HEK293T (cell line): Measurements from ENCODE around the gene THRB.

Experiments
- CTCF ChIA-PET: fragments of 350-600 bp; formaldehyde crosslinking; extraction: SDS; loops from one replicate; lab custom pipeline; 2021; ENCODE audit warnings: antibody characterized with exemption, inconsistent platforms; lab: Yijun Ruan, JAX
- POLR2A ChIA-PET: fragments of 350-600 bp; formaldehyde crosslinking; extraction: SDS; loops from one replicate; lab custom pipeline; 2020; ENCODE audit warnings: antibody characterized with exemption, inconsistent platforms; lab: Yijun Ruan, JAX
- DNase-seq: peaks from one replicate; pipeline ENCODE4 v3.0.0; 2012; ENCODE audit warnings: mixed read lengths; ENCODE audit errors: extremely low spot score
- ARNT ChIP-seq: fragments of 450-650 bp; IDR thresholded peaks from 2 replicates; pipeline ENCODE4 v1.6.1; 2017; ENCODE audit warnings: mild to moderate bottlenecking
- BHLHE40 ChIP-seq: fragments of 450-650 bp; IDR thresholded peaks from 2 replicates; pipeline ENCODE4 v1.6.1; 2016; ENCODE audit warnings: mild to moderate bottlenecking, moderate library complexity, borderline replicate concordance
- CTBP1 ChIP-seq: fragments of 450-650 bp; IDR thresholded peaks from 2 replicates; pipeline ENCODE4 v1.6.1; 2016; ENCODE audit warnings: borderline replicate concordance
- ELF4 ChIP-seq: fragments of 450-650 bp; IDR thresholded peaks from 2 replicates; pipeline ENCODE4 v1.6.1; 2017; ENCODE audit warnings: antibody characterized with exemption
- FOXA1 ChIP-seq: fragments of 450-650 bp; IDR thresholded peaks from 2 replicates; pipeline ENCODE4 v1.6.1; 2016; ENCODE audit warnings: mild to moderate bottlenecking
- FOXK2 ChIP-seq: fragments of 450-650 bp; IDR thresholded peaks from 2 replicates; pipeline ENCODE4 v1.6.1; 2016; ENCODE audit warnings: mild to moderate bottlenecking
- FOXM1 ChIP-seq: fragments of 450-650 bp; IDR thresholded peaks from 2 replicates; pipeline ENCODE4 v1.6.1; 2017; ENCODE audit warnings: mild to moderate bottlenecking, borderline replicate concordance
- HDGF ChIP-seq: fragments of 450-650 bp; IDR thresholded peaks from 2 replicates; pipeline ENCODE4 v1.6.1; 2017; ENCODE audit warnings: antibody characterized with exemption, borderline replicate concordance
- L3MBTL2 ChIP-seq: fragments of 450-650 bp; conservative IDR thresholded peaks from 2 replicates; pipeline ENCODE4 v1.6.1; 2016; ENCODE audit warnings: mild to moderate bottlenecking
- LEF1 ChIP-seq: fragments of 450-650 bp; IDR thresholded peaks from 2 replicates; pipeline ENCODE4 v1.6.1; 2017; ENCODE audit warnings: mild to moderate bottlenecking, borderline replicate concordance
- NFRKB ChIP-seq: fragments of 450-650 bp; IDR thresholded peaks from 2 replicates; pipeline ENCODE4 v1.6.1; 2016; ENCODE audit warnings: mild to moderate bottlenecking, moderate library complexity
- SP1 ChIP-seq: fragments of 450-650 bp; IDR thresholded peaks from 2 replicates; pipeline ENCODE4 v1.6.1; 2017
- SUZ12 ChIP-seq: fragments of 450-650 bp; IDR thresholded peaks from 2 replicates; pipeline ENCODE4 v1.6.1; 2016; ENCODE audit warnings: mild to moderate bottlenecking
- TARDBP ChIP-seq: fragments of 450-650 bp; IDR thresholded peaks from 2 replicates; pipeline ENCODE4 v1.6.1; 2016
- ZNF384 ChIP-seq: fragments of 450-650 bp; IDR thresholded peaks from 2 replicates; pipeline ENCODE4 v1.6.1; 2016
- TF ChIP-seq, protein P1 (sequence below): fragments of 450-650 bp; IDR thresholded peaks from 2 replicates; pipeline ENCODE4 v1.6.1; 2016

Gene THRB

DNA sequence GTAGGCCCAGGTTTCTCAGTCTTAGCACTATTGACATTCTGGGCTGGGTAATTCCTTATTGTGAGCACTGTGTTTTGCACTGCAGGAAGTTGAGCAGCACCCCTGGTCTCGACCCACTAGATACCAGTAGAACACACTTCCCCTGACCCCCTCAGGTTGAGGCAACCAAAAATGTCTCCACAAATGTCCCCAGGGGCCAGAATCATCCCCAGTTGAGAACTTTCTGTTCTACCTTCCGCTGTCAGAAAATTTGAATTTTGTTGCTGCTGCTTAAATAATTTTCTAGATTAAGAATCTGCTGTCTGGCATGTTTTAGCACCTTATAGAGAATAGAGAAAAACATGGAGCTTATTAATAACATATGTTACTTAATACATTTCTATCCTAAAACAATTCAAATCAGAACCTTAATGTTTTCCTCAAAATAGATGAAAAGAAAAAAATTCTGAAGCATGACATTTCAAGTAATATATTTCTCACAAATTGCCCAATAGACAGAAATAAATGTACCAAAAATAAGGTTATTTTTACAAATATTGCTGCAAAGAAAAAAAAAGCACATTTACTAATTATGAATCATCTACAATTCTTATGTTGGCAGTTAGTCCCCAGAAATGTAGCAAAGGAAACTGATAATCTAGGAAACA, 13.2 kb upstream of the THRB start:
- TF ChIP-seq BHLHE40 (no peak), NFRKB (no peak), FOXA1 (no peak), LEF1 (no peak), L3MBTL2 (no peak), ZNF384 (no peak), FOXM1 (no peak), ARNT (no peak), CTBP1 (no peak), HDGF (no peak), TARDBP (no peak), ELF4 (no peak), FOXK2 (no peak), SP1 (no peak), SUZ12 (no peak)
- TF ChIP-seq, protein P1, sequence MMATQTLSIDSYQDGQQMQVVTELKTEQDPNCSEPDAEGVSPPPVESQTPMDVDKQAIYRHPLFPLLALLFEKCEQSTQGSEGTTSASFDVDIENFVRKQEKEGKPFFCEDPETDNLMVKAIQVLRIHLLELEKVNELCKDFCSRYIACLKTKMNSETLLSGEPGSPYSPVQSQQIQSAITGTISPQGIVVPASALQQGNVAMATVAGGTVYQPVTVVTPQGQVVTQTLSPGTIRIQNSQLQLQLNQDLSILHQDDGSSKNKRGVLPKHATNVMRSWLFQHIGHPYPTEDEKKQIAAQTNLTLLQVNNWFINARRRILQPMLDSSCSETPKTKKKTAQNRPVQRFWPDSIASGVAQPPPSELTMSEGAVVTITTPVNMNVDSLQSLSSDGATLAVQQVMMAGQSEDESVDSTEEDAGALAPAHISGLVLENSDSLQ: no peak
- POLR2A ChIA-PET: no interaction called here
- no peak for DNase-seq
- CTCF ChIA-PET: no interaction called here

DNA sequence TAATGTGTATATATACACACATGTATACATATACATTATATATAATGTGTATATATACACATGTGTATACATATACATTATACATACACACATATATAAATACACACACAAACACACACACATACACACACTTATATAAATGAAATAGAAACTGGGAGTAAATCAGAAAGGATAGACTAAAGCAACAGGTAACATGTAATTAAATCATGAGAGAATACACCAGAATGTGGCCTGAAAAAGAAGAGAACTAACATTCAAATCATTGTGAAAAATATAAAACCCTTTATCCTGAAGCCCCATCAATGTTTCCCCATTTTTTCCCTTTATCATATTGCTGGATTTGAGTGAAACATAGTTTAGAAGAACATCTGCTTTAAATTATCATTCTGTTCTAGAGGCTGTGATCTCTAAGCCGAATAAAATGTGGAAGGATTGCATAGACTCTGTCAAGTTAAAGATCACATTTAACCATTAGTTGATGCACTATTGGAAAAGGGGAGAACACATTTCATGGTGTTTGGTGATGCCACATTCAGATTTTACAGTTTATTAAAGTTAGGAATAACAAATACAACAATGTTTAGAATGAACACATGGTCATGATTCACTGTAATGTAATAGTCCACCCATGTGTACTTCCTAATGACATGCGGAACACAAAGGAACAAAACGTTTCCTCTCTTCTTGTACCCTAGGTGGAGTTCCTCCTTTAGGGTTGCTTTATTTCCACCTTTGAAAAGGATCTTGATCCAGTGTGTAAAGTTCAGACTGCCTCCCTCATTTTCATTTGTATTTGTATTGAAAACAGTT, 12.5 kb upstream of the THRB start:
- ChIA-PET CTCF (no interaction called here), POLR2A (no interaction called here)
- no peak for DNase-seq
- TF ChIP-seq TARDBP: no peak
- TF ChIP-seq LEF1: no peak
- TF ChIP-seq HDGF: no peak

DNA sequence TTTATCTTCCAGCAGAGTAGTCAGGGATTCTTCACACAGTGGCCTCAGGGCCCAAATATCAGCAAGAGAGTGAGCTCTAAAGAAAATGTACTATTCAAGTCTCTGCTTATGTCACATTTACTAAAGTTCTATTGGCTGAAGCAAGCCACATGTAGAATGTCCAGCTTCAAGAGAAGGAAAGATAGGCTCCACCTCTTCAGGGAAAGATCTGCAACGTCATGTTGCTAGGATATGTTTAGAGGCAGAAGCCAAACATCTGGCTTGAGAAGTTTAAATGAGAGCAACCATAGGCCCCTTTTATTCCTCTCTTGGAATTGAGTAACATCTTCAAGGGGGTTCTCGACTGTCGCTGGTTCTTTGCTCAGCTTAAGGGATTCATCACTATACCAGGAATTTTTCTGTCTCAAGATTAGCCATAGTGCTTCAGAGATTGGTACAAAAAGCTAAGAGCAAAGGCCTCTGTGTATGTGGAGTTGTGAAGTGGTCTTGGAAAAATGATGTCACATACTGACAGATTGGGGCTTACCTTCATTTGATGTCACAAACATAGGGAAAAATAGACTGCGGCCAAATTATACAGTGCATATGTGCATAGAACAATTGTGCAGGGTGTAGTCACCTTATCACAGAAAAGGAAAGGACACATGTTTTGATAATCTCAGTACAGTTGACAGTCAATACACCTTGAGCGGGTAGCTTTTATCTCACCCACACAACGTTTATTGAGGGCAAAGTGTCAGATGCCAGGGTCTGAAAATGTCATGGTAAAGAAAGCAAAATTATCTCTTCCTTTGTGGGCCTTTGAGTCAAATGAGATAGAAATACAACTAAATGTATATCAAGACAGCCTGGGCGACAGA, 11.3 kb upstream of the THRB start:
- ChIA-PET CTCF (no interaction called here), POLR2A (interaction anchor here (0.8 kb wide), 1 partner anchor 10 kb away, joined by 4 read pairs; no protein-coding TSS in a partner anchor)
- no peak for DNase-seq
- TF ChIP-seq FOXM1: no peak
- TF ChIP-seq, protein P1: no peak
- TF ChIP-seq BHLHE40: no peak
- TF ChIP-seq ZNF384: no peak
- TF ChIP-seq CTBP1: no peak
- no peak for TF ChIP-seq FOXK2
- no peak for TF ChIP-seq ARNT
- TF ChIP-seq FOXA1: no peak
- TF ChIP-seq L3MBTL2: no peak
- no peak for TF ChIP-seq SP1
- TF ChIP-seq TARDBP: no peak
- TF ChIP-seq HDGF: no peak
- TF ChIP-seq ELF4: no peak
- no peak for TF ChIP-seq NFRKB
- no peak for TF ChIP-seq SUZ12
- no peak for TF ChIP-seq LEF1

DNA sequence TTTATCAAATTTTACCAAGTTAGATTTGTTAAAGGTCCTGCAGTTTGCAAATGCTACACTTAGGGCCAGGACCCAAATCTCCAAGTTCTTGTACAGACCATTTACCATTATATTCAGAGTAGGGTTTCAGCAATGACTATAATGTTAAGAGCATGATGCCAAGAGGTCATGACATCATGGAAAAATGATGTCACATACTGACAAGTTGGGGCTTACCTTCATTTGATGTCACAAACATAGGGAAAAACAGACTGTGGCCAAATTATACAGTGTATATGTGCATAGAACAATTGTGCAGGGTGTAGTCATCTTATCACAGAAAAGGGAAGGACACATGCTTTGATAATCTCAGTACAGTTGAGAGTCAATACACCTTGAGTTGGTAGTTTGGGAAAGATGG, 10.1 kb upstream of the THRB start:
- TF ChIP-seq FOXM1 (no peak), FOXK2 (no peak), NFRKB (no peak)
- ChIA-PET POLR2A (no interaction called here), CTCF (no interaction called here)
- DNase-seq: no peak

DNA sequence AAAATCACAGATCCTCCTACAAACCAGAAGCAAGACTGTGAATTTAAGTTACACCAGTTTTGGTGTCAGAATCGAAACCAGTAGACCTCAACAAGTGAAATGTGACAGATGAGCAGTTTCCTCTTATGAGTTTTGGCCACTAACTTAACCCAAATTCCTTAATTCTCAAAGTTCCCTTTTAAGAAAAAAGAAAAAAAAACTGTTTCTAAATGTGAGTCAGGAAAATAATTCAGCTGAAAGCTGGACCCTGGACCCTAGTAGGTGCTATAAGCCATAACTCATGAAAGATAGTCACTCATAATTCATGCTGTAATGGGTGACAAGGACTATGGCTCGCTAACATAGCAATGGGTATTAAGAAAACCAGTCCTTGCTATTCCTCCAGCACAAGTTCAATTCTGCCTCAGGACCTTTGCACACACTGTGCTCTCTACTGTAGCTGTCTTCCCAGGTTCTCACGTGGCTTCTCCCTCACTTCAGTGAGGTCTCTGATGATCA, 9.0 kb upstream of the THRB start:
- POLR2A ChIA-PET: interaction anchor here (0.7 kb wide), 1 partner anchor 8 kb away, joined by 3 read pairs; no protein-coding TSS in a partner anchor
- no peak for DNase-seq
- CTCF ChIA-PET: interaction anchor here (0.6 kb wide), 1 partner anchor 345 kb away, joined by 3 read pairs; no protein-coding TSS in a partner anchor
- no peak for TF ChIP-seq TARDBP
- TF ChIP-seq ELF4: no peak
- no peak for TF ChIP-seq FOXK2
- no peak for TF ChIP-seq ZNF384
- TF ChIP-seq SUZ12: no peak
- TF ChIP-seq HDGF: no peak
- TF ChIP-seq, protein P1: no peak
- TF ChIP-seq LEF1: no peak
- no peak for TF ChIP-seq FOXA1
- no peak for TF ChIP-seq CTBP1
- no peak for TF ChIP-seq L3MBTL2
- TF ChIP-seq SP1: no peak
